ENCODE data around the gene ATP6V1G1.

- TF ChIP-seq CTCF (IDR thresholded peaks at IDR 0.05; ENCODE audit: poor library complexity) (no peak), EZH2phosphoT487 (IDR thresholded peaks at IDR 0.05; ENCODE audit: low read depth, severe bottlenecking, unreplicated experiment) (no peak), EZH2 (IDR thresholded peaks at IDR 0.05; ENCODE audit: borderline replicate concordance) (no peak)
Measured at GRCh38 chr9:114552706-114553105, 34.9 kb upstream of the ATP6V1G1 start.

Measured in hepatocyte (in vitro differentiated cells).